ENCODE results near the gene CLEC10A.
"Not testable (repeated sequence)": the region's sequence is repeated elsewhere in the genome, so short reads cannot be mapped to it uniquely, and the experiment has no call there.

The CLEC10A gene

GRCh38 chr17:7108560-7108925 lies 28.5 kb upstream of the CLEC10A start:
- no peak for DNase-seq (ENCODE audit: low spot score)

- DNase-seq (ENCODE audit: low spot score) = no peak
Observed at GRCh38 chr17:7107795-7108559, 27.9 kb upstream of the CLEC10A start.

GRCh38 chr17:7107012-7107754 lies 27.1 kb upstream of the CLEC10A start:
- no peak for DNase-seq (ENCODE audit: low spot score)

- no peak for DNase-seq (ENCODE audit: low spot score)
Observed at GRCh38 chr17:7102421-7102820, 22.4 kb upstream of the CLEC10A start.

- no peak for DNase-seq (ENCODE audit: low spot score)
Observed at GRCh38 chr17:7101531-7101930, 21.5 kb upstream of the CLEC10A start.

- not testable (repeated sequence) for DNase-seq (ENCODE audit: low spot score)
Observed at GRCh38 chr17:7100641-7101379, 20.8 kb upstream of the CLEC10A start.

GRCh38 chr17:7098802-7099459 lies 18.9 kb upstream of the CLEC10A start:
- DNase-seq (ENCODE audit: low spot score) = no peak

GRCh38 chr17:7097940-7098339 lies 17.9 kb upstream of the CLEC10A start:
- no peak for DNase-seq (ENCODE audit: low spot score)

- DNase-seq (ENCODE audit: low spot score) = no peak
Observed at GRCh38 chr17:7095625-7096024, 15.6 kb upstream of the CLEC10A start.

- DNase-seq (ENCODE audit: low spot score) = no peak
Observed at GRCh38 chr17:7094652-7095019, 14.6 kb upstream of the CLEC10A start.

- not testable (repeated sequence) for DNase-seq (ENCODE audit: low spot score)
Observed at GRCh38 chr17:7091311-7092005, 11.4 kb upstream of the CLEC10A start.

- DNase-seq (ENCODE audit: low spot score) = not testable (repeated sequence)
Observed at GRCh38 chr17:7089570-7089969, 9.5 kb upstream of the CLEC10A start.

- not testable (repeated sequence) for DNase-seq (ENCODE audit: low spot score)
Observed at GRCh38 chr17:7088442-7088841, 8.4 kb upstream of the CLEC10A start.

- no peak for DNase-seq (ENCODE audit: low spot score)
Observed at GRCh38 chr17:7084088-7084487, 4.0 kb upstream of the CLEC10A start.

- DNase-seq (ENCODE audit: low spot score) = no peak
Observed at GRCh38 chr17:7083592-7083991, 3.5 kb upstream of the CLEC10A start.

- peak; percentile 50 for DNase-seq (ENCODE audit: low spot score)
Observed at GRCh38 chr17:7081341-7082062, 1.5 kb upstream of the CLEC10A start.

- DNase-seq (ENCODE audit: low spot score) = no peak
Observed at GRCh38 chr17:7080456-7081041, 498 bp upstream of the CLEC10A start.

GRCh38 chr17:7078711-7079110 lies 1.3 kb downstream of the CLEC10A start:
- no peak for DNase-seq (ENCODE audit: low spot score)

GRCh38 chr17:7077911-7078546 lies 2.0 kb downstream of the CLEC10A start:
- DNase-seq (ENCODE audit: low spot score) = no peak

GRCh38 chr17:7074931-7075330 lies 5.1 kb downstream of the CLEC10A start:
- no peak for DNase-seq (ENCODE audit: low spot score)

All from iPS-NIHi11 (cell line).